Ascending aorta (tissue), 2 donors: ENCODE data around the gene MUCL3. TPM values are rescaled to one million over a fixed set of nuclear protein-coding genes. Genes with fewer than 3 reads are reported as not detected.
"Not testable (repeated sequence)": the region's sequence is repeated elsewhere in the genome, so short reads cannot be mapped to it uniquely, and the experiment has no call there.

Experiments used
- DNase-seq, 2 donors: peaks; one replicate each; pipeline ENCODE4 v3.0.0-alpha.2; 2019; ENCODE audit warnings: low spot score in 2 of 2
- H3K27ac ChIP-seq, 2 donors: fragments of 200-600 bp; sonication (generic); one replicate each; pipeline ENCODE4 v1.5.1; 2016 to 2017; ENCODE audit warnings: mild to moderate bottlenecking in 1 of 2
- H3K27me3 ChIP-seq: fragments of 200-600 bp; sonication (generic); one replicate; pipeline ENCODE4 v1.5.1; 2017
- H3K36me3 ChIP-seq, 2 donors: fragments of 200-600 bp; sonication (generic); one replicate each; pipeline ENCODE4 v1.5.1; 2016
- H3K4me1 ChIP-seq, 2 donors: fragments of 200-600 bp; sonication (generic); one replicate each; pipeline ENCODE4 v1.5.1; 2016 to 2017; ENCODE audit warnings: mild to moderate bottlenecking in 1 of 2
- H3K4me3 ChIP-seq, 2 donors: fragments of 200-600 bp; sonication (generic); one replicate each; pipeline ENCODE4 v1.5.1; 2016 to 2017; ENCODE audit warnings: mild to moderate bottlenecking in 1 of 2
- H3K9me3 ChIP-seq, 2 donors: fragments of 200-600 bp; sonication (generic); one replicate each; pipeline ENCODE4 v1.5.1; 2016
- intact Hi-C: fragments of 100-400 bp; cut with DNase I; formaldehyde crosslinking; loops from one replicate; pipeline ENCODE4 v1.15.1; 2023
- total RNA-seq: library from RNA; depleted of rRNA; stranded (reverse); fragments of >200 nt; gene quantifications from one replicate; pipeline ENCODE4 v1.1.0, GENCODE V29; 2016
- TF ChIP-seq, protein P1 (sequence below), 3 experiments: fragments of 200-600 bp in 2 of 3; fragments of 450-650 bp in 1 of 3; sonication (generic) in 2 of 3; IDR thresholded peaks; one replicate each; pipeline ENCODE4 v1.5.1; 2016 to 2019; ENCODE audit warnings: antibody characterized with exemption in 3 of 3, mild to moderate bottlenecking in 1 of 3, moderate library complexity in 1 of 3

MUCL3 gene
- total RNA-seq, 1 donor from 2014 or later, result not detected

DNA sequence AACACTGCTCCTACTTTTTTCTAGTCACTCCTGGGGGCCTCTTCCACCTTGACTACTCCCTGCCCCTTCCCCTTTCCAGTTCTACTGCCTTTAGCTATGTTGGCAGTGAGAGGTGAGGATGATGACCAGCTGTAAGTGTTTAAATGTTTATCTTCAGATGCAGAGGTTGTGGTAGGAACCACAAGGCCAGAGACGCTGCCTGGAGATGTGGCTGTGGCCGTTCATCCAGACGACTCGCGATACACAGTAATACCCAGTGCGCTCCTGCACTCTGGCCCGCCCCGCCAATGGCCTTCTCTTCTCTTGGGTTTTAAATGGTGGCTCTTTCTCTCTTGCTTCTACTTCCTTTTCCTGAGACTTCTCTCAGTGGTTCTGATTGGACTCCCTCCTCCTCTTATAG, 22.1 kb upstream of the MUCL3 start:
- H3K4me3 ChIP-seq, result no peak overlapping the region
- TF ChIP-seq, protein P1, sequence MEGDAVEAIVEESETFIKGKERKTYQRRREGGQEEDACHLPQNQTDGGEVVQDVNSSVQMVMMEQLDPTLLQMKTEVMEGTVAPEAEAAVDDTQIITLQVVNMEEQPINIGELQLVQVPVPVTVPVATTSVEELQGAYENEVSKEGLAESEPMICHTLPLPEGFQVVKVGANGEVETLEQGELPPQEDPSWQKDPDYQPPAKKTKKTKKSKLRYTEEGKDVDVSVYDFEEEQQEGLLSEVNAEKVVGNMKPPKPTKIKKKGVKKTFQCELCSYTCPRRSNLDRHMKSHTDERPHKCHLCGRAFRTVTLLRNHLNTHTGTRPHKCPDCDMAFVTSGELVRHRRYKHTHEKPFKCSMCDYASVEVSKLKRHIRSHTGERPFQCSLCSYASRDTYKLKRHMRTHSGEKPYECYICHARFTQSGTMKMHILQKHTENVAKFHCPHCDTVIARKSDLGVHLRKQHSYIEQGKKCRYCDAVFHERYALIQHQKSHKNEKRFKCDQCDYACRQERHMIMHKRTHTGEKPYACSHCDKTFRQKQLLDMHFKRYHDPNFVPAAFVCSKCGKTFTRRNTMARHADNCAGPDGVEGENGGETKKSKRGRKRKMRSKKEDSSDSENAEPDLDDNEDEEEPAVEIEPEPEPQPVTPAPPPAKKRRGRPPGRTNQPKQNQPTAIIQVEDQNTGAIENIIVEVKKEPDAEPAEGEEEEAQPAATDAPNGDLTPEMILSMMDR (IDR thresholded peaks at IDR 0.05), result no peak
- H3K36me3 ChIP-seq, result peaks cover 41 to 60% of the 10 kb centered on the region in 2 donors
- H3K9me3 ChIP-seq, result no peaks in the 10 kb centered on the region
- intact Hi-C loops, result loop anchor here (10.0 kb wide), 1 partner anchor 434 kb away; the partner anchor contains the start of gene HLA-E
- peaks cover 1 to 15% of the 10 kb centered on the region in 2 donors for H3K4me1 ChIP-seq
- no peak overlapping the region for H3K27ac ChIP-seq
- H3K27me3 ChIP-seq, result no peaks in the 10 kb centered on the region
- no peak for DNase-seq

DNA sequence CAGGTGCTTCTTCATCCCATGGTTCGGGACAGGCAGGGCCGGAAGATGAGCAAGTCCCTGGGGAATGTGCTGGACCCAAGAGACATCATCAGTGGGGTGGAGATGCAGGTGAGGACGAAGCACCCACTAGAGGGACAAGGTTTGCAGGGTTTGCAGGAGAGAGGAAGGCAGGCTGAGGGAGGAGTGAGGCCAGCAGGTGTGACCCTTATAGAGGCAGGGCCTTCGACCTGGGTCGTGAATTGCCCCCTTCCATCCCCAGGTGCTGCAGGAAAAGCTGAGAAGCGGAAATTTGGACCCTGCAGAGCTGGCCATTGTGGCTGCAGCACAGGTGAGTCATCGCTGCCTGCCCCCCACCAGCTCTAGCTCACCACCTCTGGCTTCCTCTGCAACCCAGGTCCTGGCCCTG, 18.3 kb upstream of the MUCL3 start:
- H3K4me3 ChIP-seq, result no peak overlapping the region
- no peaks in the 10 kb centered on the region for H3K27me3 ChIP-seq
- intact Hi-C loops, result no loop called here
- no peak for DNase-seq
- H3K36me3 ChIP-seq, result peaks cover 60 to 86% of the 10 kb centered on the region in 2 donors
- no peak overlapping the region for H3K27ac ChIP-seq
- no peaks in the 10 kb centered on the region for H3K9me3 ChIP-seq
- TF ChIP-seq, protein P1 (IDR thresholded peaks at IDR 0.05), result no peak
- no peaks in the 10 kb centered on the region for H3K4me1 ChIP-seq

DNA sequence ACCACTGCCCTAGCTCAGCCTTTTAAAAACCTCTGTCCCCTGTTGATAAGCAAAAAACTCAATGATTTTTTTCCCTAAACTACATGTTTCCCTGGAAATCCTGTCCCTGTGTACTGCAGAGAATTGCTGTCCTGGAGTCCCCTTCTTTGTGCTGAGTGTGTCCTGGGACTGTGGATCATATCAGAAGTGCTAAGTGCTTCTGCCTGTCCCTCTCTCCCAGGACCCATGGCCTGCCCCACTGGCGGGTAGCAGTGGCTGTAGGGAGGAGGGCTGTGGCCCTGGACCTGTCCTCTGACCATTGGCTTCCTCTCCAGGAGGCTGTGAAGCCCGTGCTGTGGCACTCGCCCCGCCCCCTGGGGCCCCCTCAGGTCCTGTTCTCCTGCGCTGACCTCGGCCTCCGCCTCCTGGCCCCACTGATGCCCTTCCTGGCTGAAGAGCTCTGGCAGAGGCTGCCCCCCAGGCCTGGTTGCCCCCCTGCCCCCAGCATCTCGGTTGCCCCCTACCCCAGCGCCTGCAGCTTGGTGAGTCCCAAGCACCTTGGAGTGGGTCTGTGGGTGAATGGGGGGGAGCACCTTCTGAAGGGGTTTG, 16.6 kb upstream of the MUCL3 start:
- H3K4me3 ChIP-seq, intact Hi-C loops, H3K27ac ChIP-seq, H3K9me3 ChIP-seq, H3K4me1 ChIP-seq, H3K27me3 ChIP-seq, DNase-seq: not testable (repeated sequence)
- H3K36me3 ChIP-seq, result peaks cover 57 to 78% of the 10 kb centered on the region in 2 donors

DNA sequence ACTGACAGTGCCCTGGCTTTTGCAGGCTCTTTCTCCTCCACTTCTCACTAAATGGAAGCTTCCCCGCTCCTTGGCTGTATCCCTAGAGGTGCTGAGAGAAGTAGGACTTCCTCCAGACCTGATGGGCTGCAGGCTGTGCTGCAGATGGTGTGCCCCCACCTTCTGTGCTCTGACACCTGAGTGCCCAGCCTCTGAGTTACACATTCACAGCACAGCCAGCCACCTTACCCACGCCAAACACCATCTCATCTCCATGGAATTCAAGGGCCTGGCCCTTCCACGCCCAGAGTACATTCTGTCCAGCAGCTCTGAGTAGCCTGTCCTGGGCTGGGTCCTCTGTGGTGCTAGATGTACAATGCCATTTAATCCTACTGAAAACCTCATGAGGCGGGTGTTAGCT, 14.1 kb upstream of the MUCL3 start:
- DNase-seq, result no peak
- no peak overlapping the region for H3K4me3 ChIP-seq
- H3K36me3 ChIP-seq, result peaks cover 38 to 53% of the 10 kb centered on the region in 2 donors
- H3K27me3 ChIP-seq, result no peaks in the 10 kb centered on the region
- H3K27ac ChIP-seq, result no peak overlapping the region
- H3K9me3 ChIP-seq, result no peaks in the 10 kb centered on the region
- no peaks in the 10 kb centered on the region for H3K4me1 ChIP-seq
- intact Hi-C loops, result no loop called here
- TF ChIP-seq, protein P1 (IDR thresholded peaks at IDR 0.05), result no peak

DNA sequence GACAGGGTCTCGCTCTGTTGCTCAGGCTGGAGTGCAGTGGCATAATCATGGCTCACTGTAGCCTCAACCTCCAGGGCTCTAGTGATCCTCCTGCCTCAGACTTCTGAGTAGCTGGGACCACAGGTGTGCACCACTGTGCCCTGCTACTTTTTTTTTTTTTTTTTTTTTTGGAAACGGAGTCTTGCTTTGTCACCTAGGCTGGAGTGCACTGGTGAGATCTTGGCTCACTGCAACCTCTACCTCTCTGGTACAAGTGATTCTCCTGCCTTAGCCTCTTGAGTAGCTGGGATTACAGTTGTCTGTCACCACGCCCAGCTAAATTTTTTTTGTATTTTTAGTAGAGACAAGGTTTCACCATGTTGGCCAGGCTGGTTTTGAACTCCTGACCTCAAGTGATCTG, 13.7 kb upstream of the MUCL3 start:
- H3K27ac ChIP-seq, intact Hi-C loops, H3K4me3 ChIP-seq, H3K27me3 ChIP-seq, DNase-seq, H3K4me1 ChIP-seq, H3K9me3 ChIP-seq: not testable (repeated sequence)
- H3K36me3 ChIP-seq, result peaks cover 34 to 49% of the 10 kb centered on the region in 2 donors

DNA sequence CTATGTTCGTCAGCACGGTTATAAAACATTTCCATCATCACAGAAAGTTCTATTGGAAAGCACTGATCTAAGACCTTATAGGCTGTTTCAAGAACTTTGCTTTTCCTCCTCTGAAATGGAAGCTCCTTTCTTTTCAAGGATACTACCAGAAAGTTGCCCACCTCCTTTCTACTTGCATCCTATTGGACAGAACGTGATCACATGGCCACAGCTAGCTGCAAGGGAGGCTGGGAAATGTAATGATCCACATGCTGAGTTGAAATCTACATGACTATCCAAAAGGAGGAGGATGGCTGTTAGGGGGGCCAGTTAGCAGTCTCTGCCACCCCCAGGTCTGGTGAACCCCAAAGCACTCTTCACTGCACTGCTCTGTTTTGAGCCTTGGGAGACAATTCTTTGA, 12.1 kb upstream of the MUCL3 start:
- TF ChIP-seq, protein P1 (IDR thresholded peaks at IDR 0.05), result no peak
- H3K4me1 ChIP-seq, result no peaks in the 10 kb centered on the region
- H3K27ac ChIP-seq, result no peak overlapping the region
- H3K27me3 ChIP-seq, result no peaks in the 10 kb centered on the region
- H3K4me3 ChIP-seq, result no peak overlapping the region
- no peaks in the 10 kb centered on the region for H3K9me3 ChIP-seq
- DNase-seq, result no peak
- peaks cover 19 to 33% of the 10 kb centered on the region in 2 donors for H3K36me3 ChIP-seq
- intact Hi-C loops, result no loop called here

DNA sequence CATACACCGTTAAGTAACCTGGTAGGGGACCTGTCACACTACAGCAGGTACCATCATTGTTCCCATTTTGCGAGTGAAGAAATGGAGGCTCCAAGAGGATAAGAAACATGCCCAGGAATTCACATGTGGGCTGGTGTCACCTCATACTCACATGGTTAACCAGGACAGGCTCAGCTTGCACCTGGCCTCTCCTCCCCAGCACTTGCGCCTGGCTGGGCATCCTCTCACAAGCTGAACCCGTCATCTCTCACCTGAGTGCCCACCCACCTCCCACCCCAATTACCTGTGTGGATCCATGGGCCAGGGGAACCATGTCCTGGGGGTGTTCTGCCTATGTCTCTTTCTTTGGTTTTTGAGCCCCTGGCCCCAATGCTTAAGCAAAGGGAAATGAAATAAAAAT, 10.3 kb upstream of the MUCL3 start:
- no peak overlapping the region for H3K4me3 ChIP-seq

More for the DNA sequence above, 10.3 kb upstream of the MUCL3 start:
- no peak for DNase-seq
- H3K36me3 ChIP-seq, result peaks cover 9 to 18% of the 10 kb centered on the region in 2 donors
- intact Hi-C loops, result no loop called here
- H3K27ac ChIP-seq, result no peak overlapping the region
- no peaks in the 10 kb centered on the region for H3K9me3 ChIP-seq
- TF ChIP-seq, protein P1 (IDR thresholded peaks at IDR 0.05), result no peak
- H3K4me1 ChIP-seq, result no peaks in the 10 kb centered on the region
- no peaks in the 10 kb centered on the region for H3K27me3 ChIP-seq
